ENCODE data around the gene BRD3OS.

DNA sequence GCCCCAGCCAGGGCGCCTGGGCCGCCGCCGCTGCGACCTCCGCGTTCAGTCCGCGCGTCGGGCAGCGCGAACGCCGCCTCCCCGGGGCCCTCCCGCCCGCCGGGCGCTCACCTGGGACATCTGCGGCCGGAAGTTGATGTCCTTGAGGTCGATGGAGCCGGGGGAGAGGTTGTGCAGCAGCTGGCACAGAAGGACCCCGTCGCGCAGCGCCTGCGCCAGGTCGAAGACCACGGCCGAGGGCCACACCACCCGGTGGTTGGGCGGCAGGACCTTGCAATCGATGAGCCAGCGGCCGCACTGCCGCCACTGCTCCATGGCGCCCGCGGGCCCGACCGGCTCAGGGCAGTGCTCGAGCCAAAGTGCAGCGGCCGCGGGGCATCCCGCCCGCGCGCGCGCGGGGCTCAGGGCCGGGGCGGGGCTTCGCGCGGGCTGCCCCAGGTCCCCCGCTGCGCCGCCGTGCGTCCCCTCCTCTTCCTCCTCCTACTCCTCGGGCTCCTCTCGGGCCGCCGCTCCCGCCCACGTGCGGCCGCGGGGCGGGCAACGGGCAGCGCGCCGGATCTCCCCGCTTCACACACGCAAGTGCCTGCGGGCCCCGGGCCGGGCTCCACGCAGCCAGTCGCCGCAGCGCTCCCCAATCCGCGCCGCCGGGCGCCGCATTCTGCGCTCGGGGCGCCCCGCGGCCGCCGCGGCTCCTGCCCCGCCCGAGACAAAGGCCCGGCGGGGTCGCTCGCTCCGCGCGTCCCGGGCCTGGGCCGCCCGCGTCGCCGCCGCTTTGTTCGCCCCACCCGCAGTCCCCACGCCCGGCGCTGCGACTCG is 33.1 kb upstream of the BRD3OS start, which contains the start of gene VAV2:
- TF ChIP-seq, protein P1, sequence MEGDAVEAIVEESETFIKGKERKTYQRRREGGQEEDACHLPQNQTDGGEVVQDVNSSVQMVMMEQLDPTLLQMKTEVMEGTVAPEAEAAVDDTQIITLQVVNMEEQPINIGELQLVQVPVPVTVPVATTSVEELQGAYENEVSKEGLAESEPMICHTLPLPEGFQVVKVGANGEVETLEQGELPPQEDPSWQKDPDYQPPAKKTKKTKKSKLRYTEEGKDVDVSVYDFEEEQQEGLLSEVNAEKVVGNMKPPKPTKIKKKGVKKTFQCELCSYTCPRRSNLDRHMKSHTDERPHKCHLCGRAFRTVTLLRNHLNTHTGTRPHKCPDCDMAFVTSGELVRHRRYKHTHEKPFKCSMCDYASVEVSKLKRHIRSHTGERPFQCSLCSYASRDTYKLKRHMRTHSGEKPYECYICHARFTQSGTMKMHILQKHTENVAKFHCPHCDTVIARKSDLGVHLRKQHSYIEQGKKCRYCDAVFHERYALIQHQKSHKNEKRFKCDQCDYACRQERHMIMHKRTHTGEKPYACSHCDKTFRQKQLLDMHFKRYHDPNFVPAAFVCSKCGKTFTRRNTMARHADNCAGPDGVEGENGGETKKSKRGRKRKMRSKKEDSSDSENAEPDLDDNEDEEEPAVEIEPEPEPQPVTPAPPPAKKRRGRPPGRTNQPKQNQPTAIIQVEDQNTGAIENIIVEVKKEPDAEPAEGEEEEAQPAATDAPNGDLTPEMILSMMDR (IDR thresholded peaks at IDR 0.05): no peak
- TF ChIP-seq POLR2A (IDR thresholded peaks at IDR 0.05): peak; percentile 26 to 33

Data from adrenal gland (tissue), 5 donors.